BE2C (cell line): ENCODE data around the gene TBC1D5.

ENCODE experiments used
- DNase-seq: peaks from one replicate; pipeline ENCODE4 v3.0.0-alpha.2; 2020
- H3K27me3 ChIP-seq: fragments of 250-450 bp; sonication (Bioruptor Pico); 2 replicates; pipeline ENCODE4 v1.5.1; 2020; ENCODE audit warnings: mild to moderate bottlenecking
- H3K36me3 ChIP-seq: fragments of 250-450 bp; sonication (Bioruptor Pico); 2 replicates; pipeline ENCODE4 v1.5.1; 2020; ENCODE audit warnings: mild to moderate bottlenecking
- H3K4me1 ChIP-seq: fragments of 250-450 bp; sonication (Bioruptor Pico); 2 replicates; pipeline ENCODE4 v1.5.1; 2020
- H3K4me3 ChIP-seq: 2 replicates; pipeline ENCODE4 v1.5.1; 2011; ENCODE audit warnings: low read depth, low read length
- H3K9me3 ChIP-seq: fragments of 250-450 bp; sonication (Bioruptor Pico); 2 replicates; pipeline ENCODE4 v1.5.1; 2020
- TF ChIP-seq, protein P1 (sequence below): IDR thresholded peaks from 2 replicates; pipeline ENCODE4 v1.5.1; 2012; ENCODE audit warnings: mild to moderate bottlenecking, low read depth, low read length

The TBC1D5 gene

DNA sequence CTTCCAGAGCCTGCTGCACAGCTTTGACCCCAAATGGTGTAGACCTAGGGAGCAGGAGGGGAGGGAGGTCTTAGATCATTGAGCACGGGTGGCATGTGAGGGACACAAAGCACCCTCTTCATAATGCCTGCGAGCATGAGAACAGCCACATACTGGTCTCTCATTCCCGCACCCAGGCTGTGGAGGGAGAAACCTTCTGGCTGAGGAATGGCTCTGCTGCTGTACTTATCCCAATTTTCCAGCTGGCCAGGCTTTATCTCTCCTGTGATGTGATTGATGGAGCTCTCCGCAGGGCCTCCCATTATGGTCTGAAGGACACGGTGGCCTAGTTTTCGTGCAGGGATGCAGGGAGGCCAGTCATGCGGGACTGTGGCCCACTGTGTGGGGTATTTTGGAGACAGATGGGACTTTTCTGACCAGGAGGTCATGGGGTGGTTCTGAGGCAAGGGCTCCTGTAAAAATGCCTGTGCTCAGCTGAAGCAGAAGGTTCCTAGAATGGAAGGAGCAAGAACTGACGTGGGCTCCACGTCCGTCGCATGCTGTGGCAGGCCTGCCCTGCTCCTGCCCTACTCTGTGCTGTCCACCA lies 606.2 kb downstream of the TBC1D5 start:
- Histone ChIP-seq H3K36me3 (no peaks in the 10 kb centered on the region), H3K4me1 (no peaks in the 10 kb centered on the region), H3K9me3 (no peaks in the 10 kb centered on the region), H3K4me3 (no peak overlapping the region), H3K27me3 (no peaks in the 10 kb centered on the region)
- TF ChIP-seq, protein P1, sequence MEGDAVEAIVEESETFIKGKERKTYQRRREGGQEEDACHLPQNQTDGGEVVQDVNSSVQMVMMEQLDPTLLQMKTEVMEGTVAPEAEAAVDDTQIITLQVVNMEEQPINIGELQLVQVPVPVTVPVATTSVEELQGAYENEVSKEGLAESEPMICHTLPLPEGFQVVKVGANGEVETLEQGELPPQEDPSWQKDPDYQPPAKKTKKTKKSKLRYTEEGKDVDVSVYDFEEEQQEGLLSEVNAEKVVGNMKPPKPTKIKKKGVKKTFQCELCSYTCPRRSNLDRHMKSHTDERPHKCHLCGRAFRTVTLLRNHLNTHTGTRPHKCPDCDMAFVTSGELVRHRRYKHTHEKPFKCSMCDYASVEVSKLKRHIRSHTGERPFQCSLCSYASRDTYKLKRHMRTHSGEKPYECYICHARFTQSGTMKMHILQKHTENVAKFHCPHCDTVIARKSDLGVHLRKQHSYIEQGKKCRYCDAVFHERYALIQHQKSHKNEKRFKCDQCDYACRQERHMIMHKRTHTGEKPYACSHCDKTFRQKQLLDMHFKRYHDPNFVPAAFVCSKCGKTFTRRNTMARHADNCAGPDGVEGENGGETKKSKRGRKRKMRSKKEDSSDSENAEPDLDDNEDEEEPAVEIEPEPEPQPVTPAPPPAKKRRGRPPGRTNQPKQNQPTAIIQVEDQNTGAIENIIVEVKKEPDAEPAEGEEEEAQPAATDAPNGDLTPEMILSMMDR: no peak
- peak; percentile 12 for DNase-seq

DNA sequence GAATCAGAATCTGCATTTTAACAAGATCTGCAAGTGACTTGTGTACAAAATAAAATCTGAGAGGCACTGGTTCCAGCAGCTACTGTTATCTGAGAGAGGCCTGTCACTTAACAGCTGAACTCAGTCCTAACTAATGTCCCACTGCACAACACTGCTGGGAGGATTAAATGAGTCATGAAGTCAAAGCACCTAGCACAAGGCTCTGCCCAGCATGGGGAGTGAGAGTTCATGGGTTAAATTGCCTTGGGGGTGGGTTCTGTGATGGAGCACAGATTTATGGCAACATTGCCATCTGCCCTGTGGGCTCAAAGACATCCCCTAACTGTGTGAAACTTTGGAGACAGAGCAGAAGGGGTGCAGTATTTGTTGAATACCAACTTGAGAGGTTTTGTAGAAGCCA lies 606.7 kb downstream of the TBC1D5 start:
- H3K4me1 ChIP-seq: no peaks in the 10 kb centered on the region
- no peak for DNase-seq
- H3K27me3 ChIP-seq: no peaks in the 10 kb centered on the region
- no peaks in the 10 kb centered on the region for H3K36me3 ChIP-seq
- H3K4me3 ChIP-seq: no peak overlapping the region
- no peaks in the 10 kb centered on the region for H3K9me3 ChIP-seq
- TF ChIP-seq, protein P1: no peak

DNA sequence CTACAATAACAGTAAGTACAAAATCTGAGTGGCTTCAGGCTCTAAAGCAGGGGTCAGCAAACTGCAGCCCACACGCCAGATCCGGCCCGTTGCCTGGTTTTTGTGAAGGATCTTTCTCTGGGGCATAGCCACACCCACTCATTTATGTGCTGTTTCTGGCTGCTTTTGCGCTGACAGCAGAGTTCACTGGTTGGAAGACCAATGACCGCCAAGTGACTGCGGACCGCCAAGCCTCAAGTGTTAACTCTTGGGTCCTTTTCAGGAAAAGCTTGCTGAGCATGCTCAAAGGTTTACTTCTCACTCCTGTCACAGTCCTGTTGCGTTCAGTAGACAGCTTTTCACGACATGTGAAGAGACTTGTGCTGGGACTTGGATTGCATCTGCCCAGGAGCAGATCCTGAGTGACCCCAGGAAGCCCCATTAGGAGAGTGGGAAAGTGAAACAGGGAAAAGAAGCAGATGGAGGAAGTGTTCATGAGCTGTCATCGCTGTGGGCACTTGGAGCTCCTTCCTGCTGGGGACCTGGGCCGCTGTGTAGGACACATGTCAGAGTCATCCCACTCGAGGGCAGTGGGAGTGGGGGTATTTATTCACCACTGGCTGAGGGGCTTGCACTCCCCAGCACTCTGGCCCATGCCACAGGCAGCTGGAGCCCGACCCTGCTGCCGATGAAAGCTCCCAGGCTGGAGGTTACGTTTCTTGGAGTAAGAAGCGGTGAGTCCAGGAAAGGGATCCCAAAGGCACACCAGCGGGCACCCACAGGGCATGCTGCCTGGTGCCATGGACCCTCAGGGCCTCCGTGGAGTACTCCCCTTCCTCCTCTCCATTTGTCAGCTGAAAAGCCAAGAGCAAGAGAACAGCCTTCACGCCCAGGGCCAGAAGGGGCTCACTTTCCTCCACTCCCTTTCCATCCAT lies 608.5 kb downstream of the TBC1D5 start:
- TF ChIP-seq, protein P1: no peak
- no peak overlapping the region for H3K4me3 ChIP-seq
- no peak for DNase-seq
- H3K27me3 ChIP-seq: no peaks in the 10 kb centered on the region
- H3K4me1 ChIP-seq: no peaks in the 10 kb centered on the region
- H3K9me3 ChIP-seq: no peaks in the 10 kb centered on the region
- no peaks in the 10 kb centered on the region for H3K36me3 ChIP-seq

DNA sequence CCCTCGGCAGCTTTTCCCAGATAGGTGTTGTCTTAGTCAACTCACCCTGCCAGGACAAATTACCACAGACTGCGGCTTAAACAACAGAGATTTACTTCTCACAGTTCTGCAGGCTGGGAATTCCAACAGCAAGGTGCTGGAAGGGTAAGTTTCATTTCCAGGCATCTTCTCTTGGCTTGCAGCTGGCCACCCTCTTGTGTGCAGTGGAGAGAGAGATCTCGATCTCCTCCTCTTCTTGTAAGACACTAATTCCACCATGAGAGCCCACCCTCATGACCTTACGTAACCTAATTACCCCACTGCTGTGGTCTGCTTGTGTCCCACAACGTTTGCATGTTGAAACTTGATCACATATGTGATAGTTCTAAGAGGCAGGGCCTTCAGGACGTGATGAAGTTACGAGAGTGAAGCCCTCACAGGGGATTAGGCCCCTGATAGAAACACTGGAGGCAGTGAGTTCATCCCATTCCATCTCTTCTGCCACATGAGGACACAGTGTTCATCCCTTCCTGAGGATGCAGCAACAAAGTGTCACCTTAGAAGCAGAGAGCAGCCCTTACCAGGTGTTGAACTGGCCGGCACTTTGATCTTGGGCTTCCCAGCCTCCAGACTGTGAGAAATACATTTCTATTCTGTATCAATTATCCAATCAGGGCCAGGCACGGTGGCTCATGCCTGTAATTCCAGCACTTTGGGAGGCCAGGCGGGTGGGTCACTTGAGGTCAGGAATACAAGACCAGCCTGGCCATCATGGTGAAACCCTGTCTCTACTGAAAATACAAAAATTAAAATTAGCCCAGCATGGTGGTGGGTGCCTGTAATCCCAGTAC lies 609.9 kb downstream of the TBC1D5 start:
- no peak overlapping the region for H3K4me3 ChIP-seq
- no peaks in the 10 kb centered on the region for H3K27me3 ChIP-seq
- H3K36me3 ChIP-seq: no peaks in the 10 kb centered on the region
- no peaks in the 10 kb centered on the region for H3K9me3 ChIP-seq
- TF ChIP-seq, protein P1: no peak
- H3K4me1 ChIP-seq: no peaks in the 10 kb centered on the region
- DNase-seq: no peak

DNA sequence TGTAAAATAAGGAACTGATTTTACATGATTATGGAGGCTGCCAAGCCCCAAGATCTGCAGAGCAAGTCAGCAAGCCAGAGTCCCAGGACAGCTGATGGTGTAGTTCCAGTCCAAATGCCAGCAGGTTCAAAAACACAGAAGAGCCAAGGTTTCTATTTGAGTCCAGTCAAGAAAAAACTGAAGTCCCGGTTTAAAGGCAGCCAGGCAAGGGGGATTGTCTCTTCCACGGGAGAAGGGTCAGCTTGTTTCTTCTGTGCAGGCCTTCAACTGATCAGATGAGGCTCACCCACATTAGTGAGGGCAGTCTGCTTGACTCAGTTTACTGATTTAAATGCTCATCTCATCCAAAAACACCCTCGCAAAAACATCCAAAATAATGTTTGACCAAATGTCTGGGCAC lies 611.5 kb downstream of the TBC1D5 start:
- no peak for DNase-seq
- H3K27me3 ChIP-seq: no peaks in the 10 kb centered on the region
- no peaks in the 10 kb centered on the region for H3K9me3 ChIP-seq

More for the DNA sequence above, 611.5 kb downstream of the TBC1D5 start:
- H3K4me3 ChIP-seq: no peak overlapping the region
- H3K36me3 ChIP-seq: no peaks in the 10 kb centered on the region
- TF ChIP-seq, protein P1: no peak
- H3K4me1 ChIP-seq: no peaks in the 10 kb centered on the region
